ENCODE measurements around the gene ARHGEF2.

The ARHGEF2 gene

GRCh38 chr1:155970531-155971167 is 7.7 kb downstream of the ARHGEF2 start:
- H2AFZ ChIP-seq (ENCODE audit: low read length), result no peak overlapping the region
- no peaks in the 10 kb centered on the region for H3K9me3 ChIP-seq (ENCODE audit: insufficient read depth, low read depth, low read length)
- H3K4me3 ChIP-seq (ENCODE audit: low read length, poor library complexity, severe bottlenecking), result peak overlapping the region; percentile 96
- peak overlapping the region; percentile 11 for H3K9ac ChIP-seq (ENCODE audit: low read depth, low read length, poor library complexity, severe bottlenecking)
- H3K79me2 ChIP-seq (ENCODE audit: insufficient read depth, low read length), result peaks cover 100% of the 10 kb centered on the region
- no peaks in the 10 kb centered on the region for H3F3A ChIP-seq (ENCODE audit: low read depth)
- H4K20me1 ChIP-seq (ENCODE audit: insufficient read depth, low read length, poor library complexity, severe bottlenecking), result peaks cover 99% of the 10 kb centered on the region
- TF ChIP-seq CTCF (conservative IDR thresholded peaks at IDR 0.05; ENCODE audit: low read length) (no peak), EZH2phosphoT487 (IDR thresholded peaks at IDR 0.05; ENCODE audit: borderline replicate concordance) (no peak)
- no peaks in the 10 kb centered on the region for H3K27me3 ChIP-seq (ENCODE audit: insufficient read depth, low read length, poor library complexity, severe bottlenecking)
- H3K4me2 ChIP-seq (ENCODE audit: low read depth, low read length, poor library complexity, severe bottlenecking), result peak overlapping the region; percentile 89
- peaks cover 48% of the 10 kb centered on the region; the same call in 1 of the 2 replicates for H3K36me3 ChIP-seq (ENCODE audit: insufficient read depth, low read length)
- H3K4me1 ChIP-seq (ENCODE audit: insufficient read depth, low read length, poor library complexity, severe bottlenecking), result peaks cover 83% of the 10 kb centered on the region
- H3K9me2 ChIP-seq (replicated peaks; ENCODE audit: low read depth, low read length), result no peaks in the 10 kb centered on the region

- TF ChIP-seq EZH2phosphoT487 (IDR thresholded peaks at IDR 0.05; ENCODE audit: borderline replicate concordance), result no peak
- TF ChIP-seq CTCF (conservative IDR thresholded peaks at IDR 0.05; ENCODE audit: low read length), result no peak
- Histone ChIP-seq H3F3A (ENCODE audit: low read depth) (no peaks in the 10 kb centered on the region), H3K4me2 (ENCODE audit: low read depth, low read length, poor library complexity, severe bottlenecking) (peak overlapping the region; percentile 89), H3K4me1 (ENCODE audit: insufficient read depth, low read length, poor library complexity, severe bottlenecking) (peaks cover 71% of the 10 kb centered on the region), H3K9me3 (ENCODE audit: insufficient read depth, low read depth, low read length) (no peaks in the 10 kb centered on the region), H2AFZ (ENCODE audit: low read length) (no peak overlapping the region), H3K4me3 (ENCODE audit: low read length, poor library complexity, severe bottlenecking) (peak overlapping the region; percentile 37), H3K9ac (ENCODE audit: low read depth, low read length, poor library complexity, severe bottlenecking) (no peak overlapping the region), H4K20me1 (ENCODE audit: insufficient read depth, low read length, poor library complexity, severe bottlenecking) (peaks cover 98% of the 10 kb centered on the region), H3K9me2 (replicated peaks; ENCODE audit: low read depth, low read length) (no peaks in the 10 kb centered on the region), H3K27me3 (ENCODE audit: insufficient read depth, low read length, poor library complexity, severe bottlenecking) (no peaks in the 10 kb centered on the region), H3K36me3 (ENCODE audit: insufficient read depth, low read length) (peaks cover 61% of the 10 kb centered on the region; the same call in 1 of the 2 replicates), H3K79me2 (ENCODE audit: insufficient read depth, low read length) (peaks cover 98% of the 10 kb centered on the region)
These were observed 9.0 kb downstream of the ARHGEF2 start for GRCh38 chr1:155969377-155969791.

GRCh38 chr1:155968670-155969069 is 9.7 kb downstream of the ARHGEF2 start:
- H3F3A ChIP-seq (ENCODE audit: low read depth), result no peaks in the 10 kb centered on the region
- TF ChIP-seq CTCF (conservative IDR thresholded peaks at IDR 0.05; ENCODE audit: low read length) (no peak), EZH2phosphoT487 (IDR thresholded peaks at IDR 0.05; ENCODE audit: borderline replicate concordance) (no peak)
- peaks cover 94% of the 10 kb centered on the region for H3K79me2 ChIP-seq (ENCODE audit: insufficient read depth, low read length)
- peaks cover 64% of the 10 kb centered on the region; the same call in 1 of the 2 replicates for H3K36me3 ChIP-seq (ENCODE audit: insufficient read depth, low read length)
- peak overlapping the region; percentile 89 for H3K4me2 ChIP-seq (ENCODE audit: low read depth, low read length, poor library complexity, severe bottlenecking)
- no peaks in the 10 kb centered on the region for H3K9me2 ChIP-seq (replicated peaks; ENCODE audit: low read depth, low read length)
- H3K4me1 ChIP-seq (ENCODE audit: insufficient read depth, low read length, poor library complexity, severe bottlenecking), result peaks cover 64% of the 10 kb centered on the region
- no peak overlapping the region for H2AFZ ChIP-seq (ENCODE audit: low read length)
- peaks cover 93% of the 10 kb centered on the region for H4K20me1 ChIP-seq (ENCODE audit: insufficient read depth, low read length, poor library complexity, severe bottlenecking)
- H3K9ac ChIP-seq (ENCODE audit: low read depth, low read length, poor library complexity, severe bottlenecking), result peak overlapping the region; percentile 14
- H3K4me3 ChIP-seq (ENCODE audit: low read length, poor library complexity, severe bottlenecking), result peak overlapping the region; percentile 37
- H3K27me3 ChIP-seq (ENCODE audit: insufficient read depth, low read length, poor library complexity, severe bottlenecking), result no peaks in the 10 kb centered on the region
- H3K9me3 ChIP-seq (ENCODE audit: insufficient read depth, low read depth, low read length), result no peaks in the 10 kb centered on the region
